NCI-H1048 (cell line): ENCODE results near the gene HDAC7.
"Not testable (repeated sequence)": the region's sequence is repeated elsewhere in the genome, so short reads cannot be mapped to it uniquely, and the experiment has no call there.

ENCODE experiments used
- DNase-seq: peaks from one replicate; lab custom pipeline; 2025; lab: John Stamatoyannopoulos, UW

Gene HDAC7

GRCh38 chr12:47812797-47813510, 6.7 kb downstream of the HDAC7 start:
- DNase-seq = no peak

- DNase-seq = no peak
Observed at GRCh38 chr12:47811581-47812484, 7.9 kb downstream of the HDAC7 start.

DNA sequence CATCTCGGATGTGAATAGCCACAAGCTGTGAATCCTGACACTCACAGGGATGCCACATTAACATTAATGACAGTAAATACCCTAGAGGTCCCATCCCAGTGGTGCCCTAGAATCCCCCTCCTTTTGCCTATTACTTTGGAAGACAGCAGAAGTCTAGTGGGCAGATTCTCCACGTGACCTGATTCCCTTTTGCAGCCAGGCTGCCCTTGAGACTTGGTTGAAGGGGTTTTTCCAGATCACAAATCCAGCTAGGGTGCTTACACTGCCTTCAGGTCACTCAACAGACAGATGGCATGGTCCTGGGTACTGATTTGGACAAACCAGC, 8.7 kb downstream of the HDAC7 start:
- no peak for DNase-seq

- DNase-seq = not testable (repeated sequence)
Observed at GRCh38 chr12:47809518-47809917, 10.2 kb downstream of the HDAC7 start.

- DNase-seq = no peak
Observed at GRCh38 chr12:47808574-47809365, 10.9 kb downstream of the HDAC7 start.

DNA sequence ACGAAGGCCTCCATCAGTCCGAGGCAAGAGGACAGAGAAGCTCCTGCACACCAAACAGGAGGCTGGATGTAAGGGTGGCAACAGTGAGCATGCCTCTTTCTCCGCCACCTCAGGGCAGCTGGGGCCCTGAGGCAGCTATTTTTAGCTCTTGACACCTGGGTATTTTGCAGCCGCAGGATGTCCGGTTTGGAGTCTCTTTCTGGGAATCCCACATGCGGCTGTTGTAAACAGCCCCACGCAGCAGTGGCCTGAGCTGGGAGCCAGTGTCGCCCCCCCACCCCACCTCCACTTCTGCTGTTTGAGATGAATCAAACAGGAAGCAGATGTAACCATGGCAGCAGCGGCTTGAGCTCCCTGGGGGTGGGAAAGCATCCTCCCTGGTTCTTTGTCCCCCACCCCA, 11.7 kb downstream of the HDAC7 start:
- DNase-seq = no peak

DNA sequence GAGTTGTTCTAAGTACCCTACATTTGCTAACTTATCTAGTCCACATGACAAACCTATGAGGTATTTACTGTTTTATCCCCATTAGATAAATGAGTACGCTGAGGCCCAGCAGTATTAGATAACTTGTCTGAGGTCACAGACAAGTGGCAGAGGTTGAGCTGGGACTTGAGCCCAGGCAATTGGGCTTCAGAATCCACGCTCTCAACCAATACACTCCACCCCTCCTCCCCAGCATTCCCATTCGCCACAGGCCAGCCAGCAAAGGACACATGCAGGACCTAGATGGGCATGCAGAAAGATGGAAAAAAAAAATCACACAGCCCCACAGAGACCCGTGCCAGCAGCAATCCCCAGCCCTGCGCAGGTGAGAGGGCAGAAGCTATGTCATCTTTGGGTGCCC, 12.4 kb downstream of the HDAC7 start:
- no peak for DNase-seq

DNA sequence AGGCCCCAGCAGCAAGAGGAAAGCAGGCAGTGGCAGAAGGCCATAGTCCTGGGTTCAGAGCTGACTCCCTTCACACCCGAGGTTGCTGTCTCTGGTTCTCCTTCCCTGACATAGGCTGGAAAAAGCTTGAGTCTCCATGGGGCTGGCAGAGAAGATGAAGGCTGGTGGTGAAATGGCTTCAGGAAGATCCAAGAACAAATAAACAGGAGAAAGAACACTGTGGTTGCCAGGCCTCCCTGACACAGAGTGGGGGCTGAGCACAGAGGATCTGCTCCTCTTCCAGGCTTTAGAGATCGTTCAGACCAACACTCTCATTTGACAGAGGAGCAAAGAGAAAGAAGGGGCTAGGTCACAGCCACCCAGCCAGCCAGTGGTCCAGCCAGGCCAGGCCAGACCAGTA, 14.3 kb downstream of the HDAC7 start:
- DNase-seq = no peak

DNA sequence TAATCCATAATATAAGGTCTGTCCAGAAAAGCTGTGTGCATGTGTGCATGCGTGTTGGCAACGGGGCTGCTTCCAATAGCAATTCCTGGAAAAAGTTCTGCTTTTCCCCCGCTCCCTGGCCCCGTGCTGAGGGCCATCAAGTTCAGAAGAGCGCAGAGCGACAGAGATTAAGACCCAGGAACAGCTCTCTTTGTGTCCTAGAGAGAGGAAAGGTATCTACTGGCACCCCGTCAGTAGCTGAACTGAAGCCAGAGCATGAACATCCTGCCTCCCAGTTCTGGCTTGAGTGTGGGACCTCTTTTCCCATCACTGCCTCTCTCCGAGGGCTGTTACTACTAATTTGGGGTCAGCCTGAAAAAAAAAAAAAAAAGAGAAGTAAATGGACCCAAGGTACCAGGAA, 15.5 kb downstream of the HDAC7 start:
- no peak for DNase-seq

- DNase-seq = no peak
Observed at GRCh38 chr12:47803191-47803875, 16.4 kb downstream of the HDAC7 start.

- DNase-seq = no peak
Observed at GRCh38 chr12:47802312-47802711, 17.4 kb downstream of the HDAC7 start.

- no peak for DNase-seq
Observed at GRCh38 chr12:47801904-47802246, 17.8 kb downstream of the HDAC7 start.

GRCh38 chr12:47801170-47801903, 18.4 kb downstream of the HDAC7 start:
- DNase-seq = no peak

DNA sequence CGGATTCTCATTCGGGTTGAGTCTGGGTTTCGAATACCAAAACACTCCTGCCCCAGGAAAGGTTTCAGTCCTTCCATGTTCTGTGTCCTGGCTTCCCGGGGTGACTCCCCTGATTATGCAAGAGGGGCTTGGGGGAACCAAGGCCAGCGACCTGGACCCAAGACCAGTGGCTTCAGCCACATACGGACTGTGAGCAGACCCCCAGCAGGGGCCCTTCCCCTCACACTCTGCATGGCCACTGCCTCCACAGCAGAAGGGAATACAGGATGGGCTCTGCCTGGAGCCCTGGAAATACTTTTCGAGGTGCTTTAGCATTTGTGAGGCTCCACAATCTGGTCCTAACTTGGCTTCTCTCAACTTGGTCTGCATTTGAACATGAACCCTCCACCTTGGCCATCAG, 19.1 kb downstream of the HDAC7 start:
- DNase-seq = no peak

GRCh38 chr12:47799357-47799955, 20.2 kb downstream of the HDAC7 start:
- no peak for DNase-seq

DNA sequence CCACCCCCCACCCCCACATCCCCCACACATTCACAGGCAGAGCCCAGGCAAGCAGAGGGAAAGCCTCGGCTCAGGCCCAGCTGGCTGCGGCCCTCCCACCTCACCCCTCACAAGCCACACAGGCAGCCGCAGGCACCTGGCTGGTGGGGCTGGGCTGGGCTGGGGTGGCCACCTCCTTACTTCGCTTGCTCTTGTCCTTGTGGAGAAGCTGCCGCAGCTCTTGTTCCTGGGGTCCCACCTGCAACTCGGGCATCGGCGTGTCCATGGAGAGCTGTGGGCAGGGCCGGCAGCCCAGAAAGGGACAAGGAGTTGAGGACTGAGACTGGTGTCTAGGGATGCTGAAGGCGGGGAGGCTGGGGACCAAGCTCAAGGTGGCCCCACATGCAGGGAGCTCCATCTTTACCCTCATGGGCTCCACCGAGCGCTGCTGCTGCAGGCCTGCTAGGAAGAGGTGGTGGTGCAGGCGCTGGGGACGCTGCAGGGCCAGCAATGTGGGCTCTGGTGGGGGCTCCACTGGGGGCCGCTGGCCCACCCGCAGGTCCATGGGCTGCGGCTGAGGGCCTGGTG, 21.2 kb downstream of the HDAC7 start:
- no peak for DNase-seq

DNA sequence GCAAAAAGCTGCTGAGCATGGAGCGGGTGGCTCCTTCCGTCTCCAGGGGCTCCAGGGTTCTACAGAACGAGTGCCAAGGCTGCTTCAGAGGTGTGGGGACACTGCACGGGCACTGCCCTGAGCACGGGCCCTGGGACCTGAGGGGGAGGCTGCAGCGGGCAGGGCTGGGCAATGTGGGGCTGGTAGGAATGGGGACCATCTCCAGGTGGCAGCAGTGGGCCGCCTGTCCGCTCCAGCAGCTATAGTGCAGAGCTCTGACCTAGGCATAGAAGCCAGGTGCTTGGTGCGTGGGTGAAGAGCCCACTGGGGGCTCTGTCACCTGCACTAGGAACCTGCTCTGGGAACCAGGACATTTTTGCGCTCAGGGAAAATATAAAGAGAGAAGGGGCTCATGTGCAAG, 22.3 kb downstream of the HDAC7 start:
- no peak for DNase-seq

DNA sequence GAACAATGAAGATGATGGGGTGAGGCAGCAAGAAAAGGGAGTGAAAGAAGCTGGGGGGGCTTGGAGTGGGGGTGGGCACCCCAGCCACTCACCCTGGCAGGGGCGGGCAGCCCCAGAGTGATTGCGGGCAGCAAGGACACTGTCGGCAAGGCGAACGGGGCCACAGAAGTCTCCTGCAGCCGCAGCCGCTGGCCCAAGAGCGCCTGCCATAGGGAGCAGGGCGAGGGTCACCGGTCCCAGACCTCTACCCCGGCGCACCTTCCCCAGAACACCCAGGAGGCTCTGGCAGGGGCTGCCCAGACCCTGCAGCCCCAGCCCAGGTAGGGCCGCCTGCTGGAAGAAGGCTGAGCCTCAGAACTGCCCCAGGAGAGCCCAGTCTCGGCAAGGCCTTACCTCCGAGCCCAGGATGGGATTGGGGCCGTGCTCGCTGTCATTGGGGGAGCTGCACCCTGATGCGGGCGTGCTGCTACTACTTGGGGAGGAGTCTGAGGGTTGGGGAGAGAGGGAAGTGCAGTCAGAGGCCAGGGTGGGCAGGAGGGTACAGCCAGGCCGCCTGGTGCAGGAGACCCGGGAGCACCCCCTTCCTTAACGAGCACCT, 23.8 kb downstream of the HDAC7 start:
- no peak for DNase-seq

DNA sequence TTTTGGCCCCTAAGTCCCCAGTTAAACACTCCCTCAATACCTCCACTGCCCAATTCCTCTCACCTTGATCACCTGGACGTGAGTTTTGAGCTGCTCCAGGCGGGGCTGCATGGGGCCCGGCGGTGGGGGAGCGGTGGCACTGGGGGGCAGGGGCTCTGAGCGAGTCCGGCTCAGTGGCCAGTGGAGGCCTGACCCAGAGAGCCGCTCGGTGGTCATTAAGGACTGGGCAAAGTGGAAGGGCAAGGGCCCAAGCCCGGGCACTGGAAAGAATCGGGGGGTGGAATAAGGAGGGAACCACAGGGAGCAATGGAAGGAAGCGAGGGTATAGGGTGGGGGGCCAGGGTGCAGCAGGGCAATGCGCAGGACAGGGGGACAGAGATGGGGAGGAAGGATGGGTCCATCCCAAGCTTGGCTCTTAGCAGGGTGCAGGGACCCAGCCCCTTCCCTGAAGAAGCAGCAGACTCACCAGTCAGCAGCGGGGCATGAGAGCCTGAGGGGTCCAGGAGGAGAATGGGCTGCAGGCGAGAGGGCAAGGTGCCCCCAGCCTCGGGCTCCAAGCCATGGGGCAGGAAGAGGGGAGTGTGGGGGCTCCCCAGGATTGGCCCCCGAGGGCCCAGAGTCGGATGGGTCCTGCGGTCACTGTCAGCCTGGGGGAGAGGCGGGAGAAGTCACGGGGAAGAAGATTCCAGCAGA, 24.4 kb downstream of the HDAC7 start:
- DNase-seq = no peak

DNA sequence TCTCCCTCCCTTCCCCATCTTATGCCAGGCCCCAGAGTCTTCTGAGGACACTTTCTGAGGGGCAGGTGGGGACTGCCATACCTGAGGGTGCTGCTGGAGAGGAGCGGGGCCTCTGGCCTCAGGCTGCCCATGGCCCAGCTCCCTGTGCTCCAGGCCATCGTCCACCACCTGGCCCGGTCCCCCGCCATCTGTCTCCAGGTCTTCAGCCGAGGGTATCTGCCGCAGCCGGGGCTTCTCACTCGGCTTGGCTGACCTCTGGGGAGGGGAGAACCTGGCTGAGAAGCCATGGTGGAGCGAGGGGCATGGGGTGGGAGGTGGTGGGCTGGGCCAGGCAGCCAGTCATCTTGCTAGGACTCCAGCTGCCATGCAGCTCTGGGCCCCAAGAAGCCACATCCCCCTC, 25.0 kb downstream of the HDAC7 start:
- no peak for DNase-seq
